Spleen (tissue), 11 donors: Measurements from ENCODE around the gene AMOTL1. TPM values are rescaled to one million over a fixed set of nuclear protein-coding genes. Genes with fewer than 3 reads are reported as not detected.

Experiments
- DNase-seq: peaks from one replicate; pipeline ENCODE4 v3.0.0-alpha.2; 2020
- H3K27ac ChIP-seq, 8 donors: fragments of 200-600 bp; sonication (generic) in 7 of 8; 1 replicate in 4 of 8; 2 replicates in 4 of 8; pipeline versions ENCODE4 v1.5.0 to v1.8.0; 2016 to 2021; ENCODE audit warnings: inconsistent platforms in 4 of 8, mild to moderate bottlenecking in 4 of 8, moderate library complexity in 1 of 8
- H3K27me3 ChIP-seq, 7 donors: fragments of 200-600 bp; sonication (generic) in 6 of 7; replicated peaks in 1 of 7; 1 replicate in 4 of 7; 2 replicates in 3 of 7; pipeline versions ENCODE4 v1.5.0 to v1.8.0; 2016 to 2021; ENCODE audit warnings: inconsistent platforms in 3 of 7, mild to moderate bottlenecking in 1 of 7
- H3K36me3 ChIP-seq, 6 donors: fragments of 200-600 bp; sonication (generic) in 5 of 6; 1 replicate in 4 of 6; 2 replicates in 2 of 6; pipeline versions ENCODE4 v1.5.0 to v1.8.0; 2016 to 2021; ENCODE audit warnings: inconsistent platforms in 2 of 6
- H3K4me1 ChIP-seq, 6 donors: fragments of 200-600 bp; sonication (generic) in 5 of 6; 1 replicate in 3 of 6; 2 replicates in 3 of 6; pipeline versions ENCODE4 v1.5.0 to v1.8.0; 2016 to 2021; ENCODE audit warnings: inconsistent platforms in 3 of 6
- H3K4me3 ChIP-seq, 8 donors: fragments of 200-600 bp; sonication (generic) in 7 of 8; 1 replicate in 4 of 8; 2 replicates in 4 of 8; pipeline versions ENCODE4 v1.5.0 to v1.8.0; 2016 to 2021; ENCODE audit warnings: inconsistent platforms in 4 of 8, mild to moderate bottlenecking in 4 of 8, moderate library complexity in 2 of 8
- H3K9me3 ChIP-seq, 8 donors: fragments of 200-600 bp; sonication (generic) in 7 of 8; 1 replicate in 4 of 8; 2 replicates in 4 of 8; pipeline versions ENCODE4 v1.5.0 to v1.8.0; 2016 to 2021; ENCODE audit warnings: inconsistent platforms in 4 of 8
- POLR2A ChIP-seq, 3 donors: fragments of 450-650 bp; IDR thresholded peaks; one replicate each; pipeline ENCODE4 v1.5.1; 2017; ENCODE audit warnings: antibody characterized with exemption in 3 of 3, mild to moderate bottlenecking in 1 of 3
- POLR2AphosphoS5 ChIP-seq, 3 donors: sonication (generic); formaldehyde crosslinking; IDR thresholded peaks; one replicate each; pipeline ENCODE4 v1.5.1; 2017; ENCODE audit warnings: antibody characterized with exemption in 3 of 3
- WGBS, 5 donors: extraction: QIAGEN DNeasy Blood & Tissue Kit in 3 of 5; methylation state at CpG; one replicate each; pipeline versions ENCODE4 v1.1.5 to v1.1.7; 2013 to 2018; 5-methylcytosine and 5-hydroxymethylcytosine counted together
- intact Hi-C: fragments of 100-400 bp; cut with DNase I; formaldehyde crosslinking; loops from one replicate; pipeline ENCODE4 v1.15.0; 2023; ENCODE audit warnings: low total_unique reads
- polyA plus RNA-seq, 3 donors: library from polyadenylated mRNA; stranded (reverse); fragments of 200-250 nt; gene quantifications; one replicate each; pipeline ENCODE4 v1.2.1, GENCODE V29; 2013
- total RNA-seq, 7 donors: library from RNA; depleted of rRNA in 3 of 7; stranded (reverse); fragments of >200 nt in 3 of 7; fragmentation: NEBNext Ultra II Directional in 4 of 7; extraction: Animal tissue kit (Norgen Biotek cat#: 25700) in 4 of 7; gene quantifications; one replicate each; pipeline versions ENCODE4 v1.1.0 to v1.2.1, GENCODE V29; 2016 to 2021
- TF ChIP-seq, protein P1 (sequence below), 11 experiments: fragments of 200-600 bp in 7 of 11; fragments of 450-650 bp in 4 of 11; sonication (generic) in 4 of 11; IDR thresholded peaks in 8 of 11; conservative IDR thresholded peaks in 3 of 11; 1 replicate in 7 of 11; 2 replicates in 4 of 11; pipeline versions ENCODE4 v1.4.0 to v1.8.0; 2016 to 2021; ENCODE audit warnings: antibody characterized with exemption in 11 of 11, inconsistent platforms in 4 of 11, mild to moderate bottlenecking in 1 of 11
- donor health status: healthy with polysubstance abuse.
- donor health status: DM: no; HTN: no; CAD: no; lungs with moderate emphysema.
- donor health status: DM: no; HTN: no; CAD: no.
- donor health status: Bipolar disorder and iron deficiency.
- donor health status: healthy.
- donor health status: DM: no; HTN: no; CAD: no.
- donor health status: DM: yes; HTN: yes; CAD: no.

The AMOTL1 gene
- total and polyA plus RNA-seq, 10 donors: 1.4 to 43.9 (median 29.7) TPM

DNA sequence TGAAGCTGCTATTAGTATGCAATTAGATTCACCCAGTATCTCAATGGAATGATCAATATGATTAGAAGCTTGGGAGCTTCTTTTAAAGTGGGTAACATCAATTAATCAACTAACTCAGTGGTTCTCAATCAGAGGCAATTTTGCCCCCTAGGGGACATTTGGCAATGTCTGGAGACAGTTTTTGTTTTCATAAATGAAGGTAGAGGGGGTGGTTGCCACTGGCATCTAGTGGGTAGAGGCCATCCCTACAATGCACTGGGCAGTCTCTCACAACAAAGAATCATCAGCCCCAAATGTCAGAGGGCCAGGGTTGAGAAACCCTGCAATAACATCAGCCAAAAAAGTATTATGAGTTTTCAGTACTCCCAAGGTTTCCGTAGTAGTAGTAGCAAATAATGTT is 5.9 kb upstream of the AMOTL1 start:
- no peak for DNase-seq
- Histone ChIP-seq H3K27me3 (peaks cover 0 to 5% (median 0%) of the 10 kb centered on the region in 7 donors), H3K27ac (no peak overlapping the region), H3K36me3 (no peaks in the 10 kb centered on the region), H3K4me1 (peaks cover 0 to 1% (median 0%) of the 10 kb centered on the region in 6 donors), H3K4me3 (no peak overlapping the region), H3K9me3 (no peaks in the 10 kb centered on the region)
- 84 to 96% (median 91%) methylated on average over 1 of the region's 1 CpG for WGBS, 5 donors
- TF ChIP-seq, protein P1, sequence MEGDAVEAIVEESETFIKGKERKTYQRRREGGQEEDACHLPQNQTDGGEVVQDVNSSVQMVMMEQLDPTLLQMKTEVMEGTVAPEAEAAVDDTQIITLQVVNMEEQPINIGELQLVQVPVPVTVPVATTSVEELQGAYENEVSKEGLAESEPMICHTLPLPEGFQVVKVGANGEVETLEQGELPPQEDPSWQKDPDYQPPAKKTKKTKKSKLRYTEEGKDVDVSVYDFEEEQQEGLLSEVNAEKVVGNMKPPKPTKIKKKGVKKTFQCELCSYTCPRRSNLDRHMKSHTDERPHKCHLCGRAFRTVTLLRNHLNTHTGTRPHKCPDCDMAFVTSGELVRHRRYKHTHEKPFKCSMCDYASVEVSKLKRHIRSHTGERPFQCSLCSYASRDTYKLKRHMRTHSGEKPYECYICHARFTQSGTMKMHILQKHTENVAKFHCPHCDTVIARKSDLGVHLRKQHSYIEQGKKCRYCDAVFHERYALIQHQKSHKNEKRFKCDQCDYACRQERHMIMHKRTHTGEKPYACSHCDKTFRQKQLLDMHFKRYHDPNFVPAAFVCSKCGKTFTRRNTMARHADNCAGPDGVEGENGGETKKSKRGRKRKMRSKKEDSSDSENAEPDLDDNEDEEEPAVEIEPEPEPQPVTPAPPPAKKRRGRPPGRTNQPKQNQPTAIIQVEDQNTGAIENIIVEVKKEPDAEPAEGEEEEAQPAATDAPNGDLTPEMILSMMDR (IDR thresholded peaks at IDR 0.05 in 8 of 11, conservative IDR thresholded peaks at IDR 0.05 in 3 of 11): peak in 8 of 11 experiments; percentile 28 to 53 (median 46)
- no peak for TF ChIP-seq POLR2A (IDR thresholded peaks at IDR 0.05)
- intact Hi-C loops: loop anchor here (5.0 to 10.0 kb wide), 2 partner anchors 133 to 140 kb away; no protein-coding TSS in a partner anchor

- no peaks in the 10 kb centered on the region for H3K9me3 ChIP-seq
- DNase-seq: no peak
- H3K36me3 ChIP-seq: no peaks in the 10 kb centered on the region
- TF ChIP-seq POLR2A (IDR thresholded peaks at IDR 0.05) (no peak), POLR2AphosphoS5 (IDR thresholded peaks at IDR 0.05) (no peak)
- TF ChIP-seq, protein P1 (IDR thresholded peaks at IDR 0.05 in 8 of 11, conservative IDR thresholded peaks at IDR 0.05 in 3 of 11): no peak
- WGBS, 5 donors: 83 to 94% (median 89%) methylated on average over 2 of the region's 2 CpGs
- intact Hi-C loops: loop anchor here (5.0 to 10.0 kb wide), 2 partner anchors 132 to 141 kb away; no protein-coding TSS in a partner anchor
- no peak overlapping the region for H3K27ac ChIP-seq
- H3K4me3 ChIP-seq: no peak overlapping the region
- H3K4me1 ChIP-seq: peaks cover 0 to 7% (median 3%) of the 10 kb centered on the region in 6 donors
- peaks cover 0 to 13% (median 2%) of the 10 kb centered on the region in 7 donors for H3K27me3 ChIP-seq
Measured at GRCh38 chr11:94762995-94763394, 5.2 kb upstream of the AMOTL1 start.

GRCh38 chr11:94766713-94767206 is 1.4 kb upstream of the AMOTL1 start:
- Histone ChIP-seq H3K27ac (peak overlapping the region in 6 of 8 donors; percentile 9 to 96 (median 93)), H3K4me3 (no peak overlapping the region), H3K36me3 (no peaks in the 10 kb centered on the region), H3K27me3 (peaks cover 0 to 35% (median 15%) of the 10 kb centered on the region in 7 donors), H3K4me1 (peaks cover 3 to 39% (median 26%) of the 10 kb centered on the region in 6 donors), H3K9me3 (no peaks in the 10 kb centered on the region)
- WGBS, 5 donors: 83 to 89% (median 89%) methylated on average over 5 of the region's 5 CpGs
- TF ChIP-seq, protein P1 (IDR thresholded peaks at IDR 0.05 in 8 of 11, conservative IDR thresholded peaks at IDR 0.05 in 3 of 11): no peak
- TF ChIP-seq POLR2A (IDR thresholded peaks at IDR 0.05): no peak
- DNase-seq: no peak
- intact Hi-C loops: loop anchor here (10.0 kb wide), 1 partner anchor 128 kb away; no protein-coding TSS in a partner anchor

GRCh38 chr11:94767291-94767690 is 865 bp upstream of the AMOTL1 start:
- intact Hi-C loops: loop anchor here (10.0 kb wide), 1 partner anchor 128 kb away; no protein-coding TSS in a partner anchor
- peak overlapping the region in 1 of 8 donors; percentile 73 for H3K4me3 ChIP-seq

More at GRCh38 chr11:94767291-94767690, 865 bp upstream of the AMOTL1 start:
- DNase-seq: no peak
- Histone ChIP-seq H3K27me3 (peaks cover 0 to 35% (median 15%) of the 10 kb centered on the region in 7 donors), H3K4me1 (peaks cover 3 to 39% (median 26%) of the 10 kb centered on the region in 6 donors), H3K36me3 (no peaks in the 10 kb centered on the region), H3K9me3 (no peaks in the 10 kb centered on the region), H3K27ac (peak overlapping the region in 7 of 8 donors; percentile 89 to 96 (median 93))
- 71 to 90% (median 86%) methylated on average over 5 of the region's 5 CpGs for WGBS, 5 donors
- TF ChIP-seq, protein P1 (IDR thresholded peaks at IDR 0.05 in 8 of 11, conservative IDR thresholded peaks at IDR 0.05 in 3 of 11): no peak
- TF ChIP-seq POLR2AphosphoS5 (IDR thresholded peaks at IDR 0.05) (no peak), POLR2A (IDR thresholded peaks at IDR 0.05) (no peak)
